ENCODE measurements around the gene BMP2.

The BMP2 gene

DNA sequence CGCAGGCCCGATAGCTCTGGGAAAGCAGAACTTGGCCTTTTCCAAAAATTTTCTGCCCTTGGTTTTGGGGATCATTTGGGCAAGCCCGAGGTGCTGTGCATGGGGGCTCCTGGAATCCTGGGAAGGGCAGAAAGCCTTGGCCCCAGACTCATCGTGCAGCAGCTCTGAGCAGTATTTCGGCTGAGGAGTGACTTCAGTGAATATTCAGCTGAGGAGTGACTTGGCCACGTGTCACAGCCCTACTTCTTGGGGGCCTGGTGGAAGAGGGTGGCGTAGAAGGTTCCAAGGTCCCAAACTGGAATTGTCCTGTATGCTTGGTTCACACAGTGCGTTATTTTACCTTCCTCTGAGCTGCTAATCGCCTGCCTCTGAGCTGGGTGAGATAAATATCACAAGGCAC, 1.1 kb upstream of the BMP2 start:
- no peak overlapping the region for H3K9ac ChIP-seq (ENCODE audit: low read depth, low read length, poor library complexity, severe bottlenecking)
- no peaks in the 10 kb centered on the region for H3K9me3 ChIP-seq (ENCODE audit: insufficient read depth, low read depth, low read length)
- no peaks in the 10 kb centered on the region for H3F3A ChIP-seq (ENCODE audit: low read depth)
- H3K9me2 ChIP-seq (replicated peaks; ENCODE audit: low read depth, low read length) = no peaks in the 10 kb centered on the region
- no peak overlapping the region for H3K4me2 ChIP-seq (ENCODE audit: low read depth, low read length, poor library complexity, severe bottlenecking)
- H2AFZ ChIP-seq (ENCODE audit: low read length) = no peak overlapping the region
- H3K4me3 ChIP-seq (ENCODE audit: low read length, poor library complexity, severe bottlenecking) = no peak overlapping the region
- no peaks in the 10 kb centered on the region for H3K4me1 ChIP-seq (ENCODE audit: insufficient read depth, low read length, poor library complexity, severe bottlenecking)
- H3K79me2 ChIP-seq (ENCODE audit: insufficient read depth, low read length) = no peaks in the 10 kb centered on the region
- H3K36me3 ChIP-seq (ENCODE audit: insufficient read depth, low read length) = no peaks in the 10 kb centered on the region
- no peaks in the 10 kb centered on the region for H3K27me3 ChIP-seq (ENCODE audit: insufficient read depth, low read length, poor library complexity, severe bottlenecking)
- TF ChIP-seq, protein P1, sequence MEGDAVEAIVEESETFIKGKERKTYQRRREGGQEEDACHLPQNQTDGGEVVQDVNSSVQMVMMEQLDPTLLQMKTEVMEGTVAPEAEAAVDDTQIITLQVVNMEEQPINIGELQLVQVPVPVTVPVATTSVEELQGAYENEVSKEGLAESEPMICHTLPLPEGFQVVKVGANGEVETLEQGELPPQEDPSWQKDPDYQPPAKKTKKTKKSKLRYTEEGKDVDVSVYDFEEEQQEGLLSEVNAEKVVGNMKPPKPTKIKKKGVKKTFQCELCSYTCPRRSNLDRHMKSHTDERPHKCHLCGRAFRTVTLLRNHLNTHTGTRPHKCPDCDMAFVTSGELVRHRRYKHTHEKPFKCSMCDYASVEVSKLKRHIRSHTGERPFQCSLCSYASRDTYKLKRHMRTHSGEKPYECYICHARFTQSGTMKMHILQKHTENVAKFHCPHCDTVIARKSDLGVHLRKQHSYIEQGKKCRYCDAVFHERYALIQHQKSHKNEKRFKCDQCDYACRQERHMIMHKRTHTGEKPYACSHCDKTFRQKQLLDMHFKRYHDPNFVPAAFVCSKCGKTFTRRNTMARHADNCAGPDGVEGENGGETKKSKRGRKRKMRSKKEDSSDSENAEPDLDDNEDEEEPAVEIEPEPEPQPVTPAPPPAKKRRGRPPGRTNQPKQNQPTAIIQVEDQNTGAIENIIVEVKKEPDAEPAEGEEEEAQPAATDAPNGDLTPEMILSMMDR (conservative IDR thresholded peaks at IDR 0.05; ENCODE audit: low read length) = no peak
- TF ChIP-seq EZH2phosphoT487 (IDR thresholded peaks at IDR 0.05; ENCODE audit: borderline replicate concordance) = no peak
- no peaks in the 10 kb centered on the region for H4K20me1 ChIP-seq (ENCODE audit: insufficient read depth, low read length, poor library complexity, severe bottlenecking)

DNA sequence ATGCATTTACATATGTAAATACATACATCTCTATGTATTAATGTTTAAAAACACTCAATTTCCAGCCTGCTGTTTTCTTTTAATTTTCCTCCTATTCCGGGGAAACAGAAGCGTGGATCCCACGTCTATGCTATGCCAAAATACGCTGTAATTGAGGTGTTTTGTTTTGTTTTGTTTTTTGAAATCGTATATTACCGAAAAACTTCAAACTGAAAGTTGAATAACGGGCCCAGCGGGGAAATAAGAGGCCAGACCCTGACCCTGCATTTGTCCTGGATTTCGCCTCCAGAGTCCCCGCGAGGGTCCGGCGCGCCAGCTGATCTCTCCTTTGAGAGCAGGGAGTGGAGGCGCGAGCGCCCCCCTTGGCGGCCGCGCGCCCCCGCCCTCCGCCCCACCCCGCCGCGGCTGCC, 355 bp upstream of the BMP2 start:
- no peaks in the 10 kb centered on the region for H3K9me3 ChIP-seq (ENCODE audit: insufficient read depth, low read depth, low read length)
- no peak overlapping the region for H3K4me3 ChIP-seq (ENCODE audit: low read length, poor library complexity, severe bottlenecking)
- no peak for TF ChIP-seq EZH2phosphoT487 (IDR thresholded peaks at IDR 0.05; ENCODE audit: borderline replicate concordance)
- TF ChIP-seq, protein P1 (conservative IDR thresholded peaks at IDR 0.05; ENCODE audit: low read length) = no peak
- H3K9me2 ChIP-seq (replicated peaks; ENCODE audit: low read depth, low read length) = no peaks in the 10 kb centered on the region
- no peaks in the 10 kb centered on the region for H3K4me1 ChIP-seq (ENCODE audit: insufficient read depth, low read length, poor library complexity, severe bottlenecking)
- H3K79me2 ChIP-seq (ENCODE audit: insufficient read depth, low read length) = no peaks in the 10 kb centered on the region
- H3K36me3 ChIP-seq (ENCODE audit: insufficient read depth, low read length) = no peaks in the 10 kb centered on the region
- no peaks in the 10 kb centered on the region for H4K20me1 ChIP-seq (ENCODE audit: insufficient read depth, low read length, poor library complexity, severe bottlenecking)
- H2AFZ ChIP-seq (ENCODE audit: low read length) = no peak overlapping the region
- no peaks in the 10 kb centered on the region for H3K27me3 ChIP-seq (ENCODE audit: insufficient read depth, low read length, poor library complexity, severe bottlenecking)
- H3F3A ChIP-seq (ENCODE audit: low read depth) = no peaks in the 10 kb centered on the region
- no peak overlapping the region for H3K9ac ChIP-seq (ENCODE audit: low read depth, low read length, poor library complexity, severe bottlenecking)
- no peak overlapping the region for H3K4me2 ChIP-seq (ENCODE audit: low read depth, low read length, poor library complexity, severe bottlenecking)

DNA sequence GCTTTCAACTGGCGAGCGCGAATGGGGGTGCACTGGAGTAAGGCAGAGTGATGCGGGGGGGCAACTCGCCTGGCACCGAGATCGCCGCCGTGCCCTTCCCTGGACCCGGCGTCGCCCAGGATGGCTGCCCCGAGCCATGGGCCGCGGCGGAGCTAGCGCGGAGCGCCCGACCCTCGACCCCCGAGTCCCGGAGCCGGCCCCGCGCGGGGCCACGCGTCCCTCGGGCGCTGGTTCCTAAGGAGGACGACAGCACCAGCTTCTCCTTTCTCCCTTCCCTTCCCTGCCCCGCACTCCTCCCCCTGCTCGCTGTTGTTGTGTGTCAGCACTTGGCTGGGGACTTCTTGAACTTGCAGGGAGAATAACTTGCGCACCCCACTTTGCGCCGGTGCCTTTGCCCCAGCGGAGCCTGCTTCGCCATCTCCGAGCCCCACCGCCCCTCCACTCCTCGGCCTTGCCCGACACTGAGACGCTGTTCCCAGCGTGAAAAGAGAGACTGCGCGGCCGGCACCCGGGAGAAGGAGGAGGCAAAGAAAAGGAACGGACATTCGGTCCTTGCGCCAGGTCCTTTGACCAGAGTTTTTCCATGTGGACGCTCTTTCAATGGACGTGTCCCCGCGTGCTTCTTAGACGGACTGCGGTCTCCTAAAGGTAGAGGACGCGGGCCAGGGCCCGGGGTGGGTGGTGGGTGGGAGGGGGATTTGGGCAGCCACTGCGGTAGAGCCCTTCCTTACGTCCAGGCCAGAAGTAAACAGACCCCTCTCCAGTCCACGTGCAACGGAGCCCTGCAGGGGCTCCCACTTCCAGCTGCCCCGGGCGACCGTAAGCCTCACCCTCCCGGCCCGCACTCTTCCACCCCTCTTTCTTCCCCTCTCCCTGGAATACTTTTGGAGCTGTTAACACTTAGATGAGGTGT, 998 bp downstream of the BMP2 start:
- no peaks in the 10 kb centered on the region for H4K20me1 ChIP-seq (ENCODE audit: insufficient read depth, low read length, poor library complexity, severe bottlenecking)
- no peaks in the 10 kb centered on the region for H3K79me2 ChIP-seq (ENCODE audit: insufficient read depth, low read length)
- no peaks in the 10 kb centered on the region for H3F3A ChIP-seq (ENCODE audit: low read depth)
- no peaks in the 10 kb centered on the region for H3K4me1 ChIP-seq (ENCODE audit: insufficient read depth, low read length, poor library complexity, severe bottlenecking)
- H3K9me3 ChIP-seq (ENCODE audit: insufficient read depth, low read depth, low read length) = no peaks in the 10 kb centered on the region
- no peaks in the 10 kb centered on the region for H3K27me3 ChIP-seq (ENCODE audit: insufficient read depth, low read length, poor library complexity, severe bottlenecking)
- no peak overlapping the region for H3K4me3 ChIP-seq (ENCODE audit: low read length, poor library complexity, severe bottlenecking)
- H3K4me2 ChIP-seq (ENCODE audit: low read depth, low read length, poor library complexity, severe bottlenecking) = no peak overlapping the region
- H3K9ac ChIP-seq (ENCODE audit: low read depth, low read length, poor library complexity, severe bottlenecking) = no peak overlapping the region
- H3K9me2 ChIP-seq (replicated peaks; ENCODE audit: low read depth, low read length) = no peaks in the 10 kb centered on the region
- TF ChIP-seq, protein P1 (conservative IDR thresholded peaks at IDR 0.05; ENCODE audit: low read length) = no peak
- TF ChIP-seq EZH2phosphoT487 (IDR thresholded peaks at IDR 0.05; ENCODE audit: borderline replicate concordance) = no peak
- no peak overlapping the region for H2AFZ ChIP-seq (ENCODE audit: low read length)
- H3K36me3 ChIP-seq (ENCODE audit: insufficient read depth, low read length) = no peaks in the 10 kb centered on the region

Measured in Loucy (cell line).